RKO (cell line): ENCODE data around the gene RASSF7.

Experiments used
- DNase-seq: peaks from one replicate; pipeline ENCODE4 v3.0.0-alpha.2; 2016; ENCODE audit warnings: low spot score

The RASSF7 gene

GRCh38 chr11:586376-587316 is 25.9 kb downstream of the RASSF7 start:
- DNase-seq: no peak

- no peak for DNase-seq
Observed at GRCh38 chr11:587546-587945, 26.8 kb downstream of the RASSF7 start.

- DNase-seq: no peak
Observed at GRCh38 chr11:587978-588380, 27.2 kb downstream of the RASSF7 start.

- no peak for DNase-seq
Observed at GRCh38 chr11:589798-590197, 29.0 kb downstream of the RASSF7 start.

GRCh38 chr11:590997-591396 is 30.2 kb downstream of the RASSF7 start:
- DNase-seq: no peak

- DNase-seq: no peak
Observed at GRCh38 chr11:592501-592900, 31.7 kb downstream of the RASSF7 start.

- no peak for DNase-seq
Observed at GRCh38 chr11:592918-593317, 32.1 kb downstream of the RASSF7 start.

- DNase-seq: no peak
Observed at GRCh38 chr11:593347-593746, 32.6 kb downstream of the RASSF7 start.

- no peak for DNase-seq
Observed at GRCh38 chr11:595400-595799, 34.6 kb downstream of the RASSF7 start.

GRCh38 chr11:596374-596773 is 35.6 kb downstream of the RASSF7 start:
- no peak for DNase-seq

- DNase-seq: no peak
Observed at GRCh38 chr11:597166-597725, 36.5 kb downstream of the RASSF7 start.

- no peak for DNase-seq
Observed at GRCh38 chr11:598005-598680, 37.4 kb downstream of the RASSF7 start.

GRCh38 chr11:601573-602245 is 40.9 kb downstream of the RASSF7 start:
- no peak for DNase-seq

GRCh38 chr11:603154-603553 is 42.4 kb downstream of the RASSF7 start:
- no peak for DNase-seq

- no peak for DNase-seq
Observed at GRCh38 chr11:605286-606129, 44.7 kb downstream of the RASSF7 start.

- DNase-seq: no peak
Observed at GRCh38 chr11:606245-606644, 45.5 kb downstream of the RASSF7 start.

- no peak for DNase-seq
Observed at GRCh38 chr11:607020-607780, 46.4 kb downstream of the RASSF7 start.

- no peak for DNase-seq
Observed at GRCh38 chr11:607971-608659, 47.3 kb downstream of the RASSF7 start.

- DNase-seq: no peak
Observed at GRCh38 chr11:608791-609251, 48.1 kb downstream of the RASSF7 start.

- no peak for DNase-seq
Observed at GRCh38 chr11:609341-609811, 48.6 kb downstream of the RASSF7 start.
